HL-60/S4 treated with phorbol 12-myristate 13-acetate at 8.2 ng/mL for 4 days and 3 days (cell line): ENCODE results near the gene PCSK9.

Experiments
- in situ Hi-C: fragments of 300-500 bp; cut with MboI; formaldehyde crosslinking; loops from 2 replicates; pipeline ENCODE4 v1.15.0; 2022; ENCODE audit warnings: low sequenced_read_pairs

PCSK9 gene

DNA sequence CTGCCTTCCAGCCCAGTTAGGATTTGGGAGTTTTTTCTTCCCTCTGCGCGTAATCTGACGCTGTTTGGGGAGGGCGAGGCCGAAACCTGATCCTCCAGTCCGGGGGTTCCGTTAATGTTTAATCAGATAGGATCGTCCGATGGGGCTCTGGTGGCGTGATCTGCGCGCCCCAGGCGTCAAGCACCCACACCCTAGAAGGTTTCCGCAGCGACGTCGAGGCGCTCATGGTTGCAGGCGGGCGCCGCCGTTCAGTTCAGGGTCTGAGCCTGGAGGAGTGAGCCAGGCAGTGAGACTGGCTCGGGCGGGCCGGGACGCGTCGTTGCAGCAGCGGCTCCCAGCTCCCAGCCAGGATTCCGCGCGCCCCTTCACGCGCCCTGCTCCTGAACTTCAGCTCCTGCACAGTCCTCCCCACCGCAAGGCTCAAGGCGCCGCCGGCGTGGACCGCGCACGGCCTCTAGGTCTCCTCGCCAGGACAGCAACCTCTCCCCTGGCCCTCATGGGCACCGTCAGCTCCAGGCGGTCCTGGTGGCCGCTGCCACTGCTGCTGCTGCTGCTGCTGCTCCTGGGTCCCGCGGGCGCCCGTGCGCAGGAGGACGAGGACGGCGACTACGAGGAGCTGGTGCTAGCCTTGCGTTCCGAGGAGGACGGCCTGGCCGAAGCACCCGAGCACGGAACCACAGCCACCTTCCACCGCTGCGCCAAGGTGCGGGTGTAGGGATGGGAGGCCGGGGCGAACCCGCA is at the start of gene PCSK9:
PCSK9 (plus strand) TSS at position 207 of the 741 bp plus-strand sequence; CDS start at position 497, 290 bp downstream.
- in situ Hi-C loops: no loop called here

DNA sequence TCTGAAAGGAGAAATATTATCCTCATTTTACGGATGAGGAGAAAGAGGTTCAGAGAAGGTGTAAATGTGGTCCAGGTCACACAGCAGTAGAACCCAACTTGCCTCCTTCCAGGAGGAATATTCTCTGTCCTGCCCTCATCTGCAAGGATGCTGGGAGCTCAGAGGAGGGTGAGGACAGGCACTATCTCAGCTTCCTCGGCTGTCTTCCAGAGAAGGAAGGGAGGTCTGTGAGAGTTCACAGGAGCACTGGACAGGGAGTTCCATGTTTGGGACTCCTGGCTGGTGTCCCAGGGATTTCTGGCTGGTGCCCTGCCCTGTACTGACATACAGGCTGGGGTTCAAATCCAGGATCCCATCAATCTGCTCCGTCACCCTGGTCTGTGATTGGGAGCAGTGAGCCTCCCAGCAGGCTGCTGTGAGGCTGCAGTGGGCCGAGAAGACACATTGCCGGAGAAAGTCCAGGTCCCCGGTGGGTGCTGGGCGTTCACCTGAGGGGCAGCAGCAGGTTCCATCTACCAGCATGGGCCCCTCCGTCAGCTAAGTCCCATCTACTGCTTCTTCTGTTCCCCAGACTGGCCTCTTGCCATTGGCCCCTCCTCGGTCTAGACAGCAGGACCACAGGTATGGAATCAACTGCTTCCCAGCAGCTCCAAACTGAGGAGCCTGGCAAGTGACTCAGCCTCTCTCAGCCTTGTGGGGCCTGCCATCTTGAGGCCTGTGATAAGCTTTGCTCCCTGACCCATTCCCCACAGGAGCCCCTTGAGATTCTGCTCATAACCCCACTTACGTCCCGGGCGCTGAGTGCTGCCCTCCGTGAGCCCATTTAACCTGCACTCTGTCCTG is 49.2 kb upstream of the PCSK9 start:
- in situ Hi-C loops: no loop called here

DNA sequence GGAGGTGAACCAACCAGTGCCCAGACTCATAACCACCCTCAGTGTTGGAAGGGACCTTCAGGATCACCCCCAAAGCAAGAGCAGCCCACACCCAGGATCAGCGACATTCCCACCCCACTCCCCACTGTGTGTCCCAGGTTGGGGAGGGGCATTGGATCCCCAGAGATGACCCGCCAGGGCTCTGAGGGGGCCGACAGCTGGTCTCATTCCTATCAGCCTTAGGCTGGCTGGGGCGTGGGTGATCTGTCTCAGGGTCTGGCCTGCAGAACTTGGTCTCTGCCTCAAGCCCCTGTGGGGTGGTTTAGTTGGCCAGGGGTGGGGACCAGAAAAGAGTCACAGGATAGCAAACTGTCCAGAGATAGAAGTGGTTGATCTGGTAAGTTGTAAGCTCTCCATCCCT is 48.4 kb upstream of the PCSK9 start:
- in situ Hi-C loops: no loop called here

DNA sequence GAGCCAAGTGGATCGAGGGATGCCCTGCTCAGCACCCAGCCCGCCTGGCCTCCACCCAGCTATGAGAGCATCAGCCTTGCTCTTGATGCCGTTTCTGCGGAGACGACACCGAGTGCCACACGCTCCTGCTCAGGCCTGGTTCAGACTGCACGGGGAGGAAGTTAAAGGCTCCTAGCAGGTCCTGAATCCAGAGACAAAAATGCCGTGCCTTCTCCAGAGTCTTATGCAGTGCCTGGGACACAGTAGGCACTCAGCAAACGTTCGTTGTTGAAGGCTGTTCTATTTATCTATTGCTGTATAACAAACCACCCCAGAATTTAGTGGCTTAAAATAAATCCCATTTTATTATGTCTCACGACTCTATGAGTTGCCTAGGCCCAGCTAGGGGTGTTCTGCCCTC is 47.4 kb upstream of the PCSK9 start:
- in situ Hi-C loops: no loop called here

DNA sequence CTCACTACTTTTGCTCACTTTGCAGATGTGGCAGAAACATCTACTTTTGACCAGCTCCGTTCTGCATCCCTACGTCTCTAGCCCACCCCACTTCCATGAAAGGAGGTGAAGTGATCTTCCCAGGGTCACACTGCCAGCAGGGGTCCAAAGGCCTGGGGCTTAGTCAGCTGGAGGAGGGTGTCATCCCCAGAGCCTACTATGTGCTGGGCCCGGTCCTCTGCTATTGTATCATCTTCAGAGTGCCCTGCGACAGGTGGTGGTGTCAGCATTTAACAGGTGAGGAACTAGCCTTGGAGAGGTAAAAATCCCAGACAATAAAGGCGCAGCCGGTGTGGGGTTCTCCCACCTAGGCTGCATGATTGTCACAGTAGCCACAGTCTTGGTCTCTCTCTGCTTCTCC is 46.2 kb upstream of the PCSK9 start:
- in situ Hi-C loops: no loop called here

DNA sequence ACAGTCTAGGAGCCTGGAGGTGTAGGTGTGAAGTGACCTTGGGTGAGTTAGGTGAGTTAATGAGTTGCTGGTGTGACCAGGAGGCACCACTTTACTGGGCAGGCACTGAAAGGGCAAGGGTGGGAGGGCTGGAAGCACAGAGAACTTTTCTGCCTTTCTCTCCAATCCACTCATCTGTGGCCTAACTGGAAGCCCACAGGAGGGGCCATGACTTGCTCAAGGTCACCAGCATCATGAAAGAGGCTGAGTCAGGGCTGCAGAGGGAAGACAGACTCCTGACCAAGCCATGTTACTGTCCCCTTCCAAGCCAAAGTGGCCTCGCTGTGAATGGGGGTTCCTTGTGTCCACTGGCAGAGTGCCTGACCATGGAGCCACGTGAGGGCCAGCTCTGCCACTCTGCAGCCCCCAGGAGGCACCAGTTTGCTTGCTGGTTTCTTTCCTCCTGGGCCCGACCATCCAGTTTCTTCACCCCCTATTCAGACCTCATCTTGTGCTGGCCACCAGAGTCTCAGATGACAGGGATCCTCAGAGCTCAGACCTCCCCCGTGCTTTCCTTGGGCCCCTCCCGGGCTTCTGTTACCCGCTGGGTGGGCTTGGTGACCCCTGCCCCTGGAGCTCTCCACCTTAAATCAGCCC is 44.9 kb upstream of the PCSK9 start:
- in situ Hi-C loops: no loop called here

DNA sequence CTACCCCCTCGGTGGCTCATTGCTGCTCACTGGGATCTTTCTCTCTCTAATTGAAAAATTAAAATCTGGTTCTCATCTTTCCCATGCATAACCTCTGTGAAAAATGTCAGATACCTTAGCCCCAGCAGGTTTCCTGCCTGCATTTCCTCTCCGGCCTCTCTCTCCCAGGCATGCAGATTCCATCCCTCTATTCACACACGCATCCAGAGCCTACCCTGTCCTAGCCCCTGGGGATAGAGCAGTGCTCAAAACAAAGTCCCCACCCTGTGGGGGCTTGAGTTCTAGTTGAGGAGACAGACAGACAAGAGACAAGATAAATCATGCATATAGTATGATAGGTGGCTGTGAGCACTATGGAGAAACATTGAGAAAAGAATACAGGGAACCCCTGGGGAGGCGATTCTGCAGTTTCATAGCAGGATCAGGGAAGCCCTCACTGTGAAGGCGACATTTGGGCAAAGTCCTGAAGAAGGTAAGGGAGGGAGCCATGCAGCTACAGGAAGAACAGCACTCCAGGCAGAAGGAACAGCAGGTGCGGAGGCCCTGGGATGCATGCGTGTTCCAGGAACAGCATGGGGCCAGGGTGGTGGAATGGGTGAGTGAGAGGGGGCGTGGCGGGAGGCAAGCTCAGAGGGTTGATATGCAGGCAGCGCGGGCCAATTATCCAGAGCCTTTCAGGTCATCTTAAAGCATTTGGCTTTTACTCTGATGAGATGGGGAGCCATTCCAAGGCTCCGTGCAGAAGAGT is 44.2 kb upstream of the PCSK9 start:
- in situ Hi-C loops: loop anchor here (5.0 kb wide), 1 partner anchor 43 kb away; no protein-coding TSS in a partner anchor

DNA sequence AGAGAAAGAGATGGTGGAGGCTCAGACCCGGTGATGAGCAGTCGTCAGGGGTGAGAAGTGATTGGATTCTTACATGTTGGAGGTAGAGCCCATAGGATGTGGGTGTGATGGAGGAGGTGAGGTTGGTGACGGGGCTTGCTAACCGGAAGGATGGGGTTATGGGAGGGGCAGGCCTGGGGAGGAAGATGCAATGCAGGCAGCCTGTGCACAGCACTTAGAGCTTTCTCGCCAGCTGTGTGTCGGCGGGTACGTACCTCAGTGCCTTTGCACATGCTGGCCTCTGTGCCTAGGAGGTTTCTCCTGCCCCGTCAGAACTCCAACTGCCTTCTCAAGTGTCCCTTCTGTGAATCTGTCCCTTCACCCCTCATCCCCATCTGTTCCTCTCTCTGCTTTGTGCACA is 43.5 kb upstream of the PCSK9 start:
- in situ Hi-C loops: loop anchor here (5.0 kb wide), 1 partner anchor 44 kb away; no protein-coding TSS in a partner anchor

DNA sequence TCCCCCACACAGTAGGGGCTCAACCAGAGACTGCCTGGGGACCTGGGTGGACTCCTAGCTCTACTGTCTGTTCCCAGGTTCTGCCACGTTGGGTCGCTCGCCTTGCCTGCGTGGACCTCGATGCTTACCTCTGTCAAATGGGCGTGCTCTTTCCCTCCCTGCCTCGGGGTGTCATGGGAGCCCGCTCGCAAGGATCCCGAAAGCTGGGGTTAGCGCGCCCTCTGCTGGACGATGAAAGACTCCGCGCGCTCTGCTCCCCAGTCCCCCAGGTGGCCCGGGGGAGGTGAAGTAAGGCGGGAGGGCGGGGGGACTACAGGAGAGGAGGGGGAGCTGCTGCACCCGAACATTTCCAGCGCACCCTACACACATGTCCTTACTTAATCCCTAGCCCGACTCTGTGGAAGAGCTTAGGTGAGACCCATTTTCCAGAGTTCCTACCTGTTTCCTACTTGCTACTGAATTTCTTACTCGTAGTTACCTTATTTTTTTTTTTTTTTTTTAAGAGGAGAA is 42.9 kb upstream of the PCSK9 start:
- in situ Hi-C loops: loop anchor here (5.0 kb wide), 1 partner anchor 44 kb away; no protein-coding TSS in a partner anchor

DNA sequence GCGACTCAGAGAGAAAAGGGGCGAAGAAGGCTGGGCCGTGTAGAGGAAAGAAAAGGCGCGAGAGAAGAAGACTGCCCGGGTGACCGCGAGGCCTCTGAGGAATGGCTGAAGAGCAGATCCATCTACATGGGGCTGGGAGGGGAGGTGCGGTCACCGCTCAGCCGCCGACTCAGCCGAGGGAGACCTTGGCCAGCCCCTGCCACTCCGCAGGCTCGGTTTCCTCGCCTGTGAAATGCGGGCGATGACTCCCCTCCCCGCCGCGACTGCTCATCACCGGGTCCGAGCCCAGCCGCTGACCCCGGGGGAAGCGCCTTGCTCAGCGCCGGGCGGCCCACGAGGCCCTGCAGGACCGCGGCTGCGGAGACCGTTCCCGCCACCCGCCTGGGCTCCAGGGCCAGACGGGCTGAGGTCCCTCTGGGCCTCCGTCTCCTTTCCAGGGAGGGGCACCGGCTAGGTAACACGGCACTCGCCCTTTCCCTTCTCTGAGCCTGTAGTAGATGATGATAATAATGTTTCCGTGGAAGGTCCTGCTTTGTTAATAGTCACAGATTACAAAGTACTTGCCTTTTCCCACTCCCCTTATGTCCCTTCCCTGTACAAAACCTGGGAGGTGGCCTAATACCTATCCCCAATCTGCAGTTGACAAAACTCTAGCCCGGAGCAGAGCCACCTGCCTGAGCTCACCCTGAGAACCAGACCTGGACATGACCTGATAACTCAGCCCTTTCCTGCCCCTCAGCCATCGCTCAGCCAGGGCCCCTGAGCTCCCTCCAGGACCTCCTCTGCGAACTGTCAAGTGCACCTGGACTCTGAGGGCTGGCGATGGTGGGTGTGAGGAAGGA is 42.3 kb upstream of the PCSK9 start:
- in situ Hi-C loops: loop anchor here (5.0 kb wide), 1 partner anchor 45 kb away; no protein-coding TSS in a partner anchor

DNA sequence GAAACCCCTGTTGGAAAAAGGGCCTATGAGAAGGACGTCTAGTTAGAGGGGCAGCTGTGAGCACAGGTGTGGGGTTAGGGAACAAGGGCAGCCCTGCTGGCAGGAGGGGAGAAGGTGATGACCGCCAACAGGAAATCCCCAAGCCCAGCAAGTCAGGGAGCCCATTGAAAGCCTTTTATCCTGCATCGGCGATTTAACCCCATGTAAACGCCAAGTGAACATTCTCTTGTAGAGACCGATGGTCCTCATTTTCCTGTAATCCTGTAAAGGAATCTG is 41.7 kb upstream of the PCSK9 start:
- in situ Hi-C loops: loop anchor here (5.0 kb wide), 1 partner anchor 45 kb away; no protein-coding TSS in a partner anchor

DNA sequence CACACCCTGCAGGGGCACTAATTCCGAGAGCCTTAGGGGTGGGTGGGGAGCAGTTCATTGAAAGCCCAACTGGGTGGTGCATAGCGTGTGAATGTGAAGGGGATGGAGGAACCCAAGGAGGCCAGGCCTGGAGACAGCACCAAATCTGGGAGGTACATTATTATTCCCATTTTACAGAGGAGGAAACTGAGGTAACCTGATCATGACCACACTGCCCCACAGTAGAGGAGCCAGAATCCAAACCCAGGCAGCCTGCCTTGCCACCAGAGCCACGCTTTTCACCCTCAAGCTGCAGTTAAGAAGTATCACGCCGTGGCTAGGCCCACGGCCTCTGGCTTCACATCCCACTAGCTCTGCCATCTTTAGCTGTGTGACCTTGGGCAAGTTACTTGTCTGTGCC is 41.2 kb upstream of the PCSK9 start:
- in situ Hi-C loops: loop anchor here (5.0 kb wide), 1 partner anchor 46 kb away; no protein-coding TSS in a partner anchor

DNA sequence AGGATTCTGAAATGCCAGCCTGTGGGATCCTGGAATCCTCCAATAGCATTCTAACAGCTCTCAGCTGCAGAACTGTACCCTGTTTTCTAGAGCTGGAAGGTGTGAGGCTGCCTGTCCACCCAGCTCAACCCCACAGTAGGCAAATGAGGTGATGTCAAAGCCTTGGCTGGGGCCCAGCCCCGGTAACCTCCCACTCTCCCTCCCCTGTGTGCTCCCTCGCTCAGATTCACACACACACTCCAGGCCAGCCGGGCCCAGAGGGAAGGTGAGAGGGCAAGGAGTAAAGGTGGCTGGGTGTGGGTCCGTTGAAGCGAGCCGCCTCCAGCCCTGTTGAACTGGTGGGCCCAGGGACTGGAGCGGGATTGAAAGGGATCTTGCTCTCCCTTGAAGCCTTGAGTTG is 40.7 kb upstream of the PCSK9 start, which contains the start of gene BSND:
BSND (plus strand) TSS at position 257 of the 400 bp plus-strand sequence. CDS start 254 bp downstream, outside the sequence.
- in situ Hi-C loops: loop anchor here (5.0 kb wide), 1 partner anchor 46 kb away; no protein-coding TSS in a partner anchor

DNA sequence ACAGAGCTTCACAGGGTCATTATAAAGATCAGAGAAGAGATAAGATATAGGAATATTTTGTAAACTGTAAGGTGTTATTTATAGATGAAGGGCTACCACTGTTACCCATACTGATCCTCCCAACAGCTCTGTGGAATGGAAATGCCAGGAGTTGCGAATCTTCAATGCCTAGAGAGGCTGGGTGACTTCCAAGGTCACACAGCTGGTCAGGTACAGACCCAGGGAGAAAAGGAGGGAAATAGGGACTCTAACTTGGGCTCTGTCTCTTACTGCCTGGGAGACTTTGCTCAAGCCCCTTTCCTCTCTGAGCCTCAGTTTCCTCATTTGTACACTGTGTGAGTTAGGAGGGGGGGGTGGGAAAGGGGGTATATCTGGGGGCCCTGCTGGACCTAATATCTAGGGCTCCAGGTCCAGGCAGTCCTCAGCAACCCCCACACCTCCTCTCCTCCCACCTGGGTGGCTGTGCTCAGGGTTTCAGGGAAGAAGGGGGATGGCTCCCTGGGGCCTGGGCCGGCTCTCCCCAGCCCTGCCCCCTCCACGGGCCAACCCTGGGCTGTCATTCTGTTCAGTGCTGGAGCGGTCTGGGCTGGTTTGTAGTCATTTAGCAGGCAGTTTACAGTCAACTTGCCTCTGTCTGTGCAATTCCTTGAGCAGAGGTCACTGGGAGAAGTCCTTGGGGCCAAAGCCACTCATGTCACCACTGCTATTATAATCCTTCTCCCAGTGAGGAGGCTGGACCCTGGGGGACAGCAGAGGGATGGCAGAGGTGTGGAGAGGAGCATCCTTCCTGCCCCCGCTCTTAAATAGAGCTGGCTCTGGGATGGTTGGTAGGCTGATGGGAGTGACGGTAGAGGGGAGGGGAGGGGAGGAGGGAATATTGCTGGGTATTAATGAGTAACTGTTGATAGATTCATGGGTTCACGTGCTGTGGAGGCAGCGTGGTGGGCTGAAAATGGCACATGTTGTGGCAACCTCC is 39.0 kb upstream of the PCSK9 start:
- in situ Hi-C loops: no loop called here

DNA sequence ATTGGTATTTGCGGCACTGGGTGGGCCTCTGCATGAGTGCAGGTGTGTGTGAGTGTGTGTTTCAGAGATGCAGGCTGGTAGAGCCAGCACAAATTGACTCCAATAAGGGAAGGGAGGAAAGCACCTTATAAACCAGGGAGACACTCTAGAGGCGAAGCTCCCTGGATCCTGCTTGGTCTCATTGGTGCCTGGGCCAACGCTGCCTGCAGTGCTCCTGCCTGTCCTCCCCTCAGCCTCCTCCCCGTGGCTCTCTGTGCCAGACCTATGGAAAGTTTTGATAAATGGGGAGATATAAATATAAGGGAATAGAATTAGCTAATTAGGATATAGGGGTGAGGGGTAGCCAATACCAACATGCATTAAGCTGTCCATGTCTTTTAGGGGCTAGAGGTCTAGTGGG is 38.0 kb upstream of the PCSK9 start:
- in situ Hi-C loops: no loop called here

DNA sequence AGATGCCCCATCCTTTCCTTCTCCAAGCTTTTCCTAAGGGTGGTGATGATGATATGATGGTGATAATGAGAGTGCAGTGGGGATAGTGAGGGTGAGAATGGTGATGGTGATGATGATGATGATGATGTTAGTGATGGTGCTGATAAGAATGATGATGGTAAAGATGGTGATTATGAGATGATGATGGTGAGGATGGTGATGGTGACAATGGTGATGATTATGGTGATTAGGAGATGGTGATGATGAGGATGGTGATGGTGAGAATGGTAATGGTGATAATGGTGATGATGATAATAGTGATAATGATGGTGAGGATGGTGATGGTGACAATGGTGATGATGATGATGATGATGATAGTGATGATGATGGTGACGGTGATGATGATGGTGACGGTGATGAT is 36.7 kb upstream of the PCSK9 start:
- in situ Hi-C loops: no loop called here

DNA sequence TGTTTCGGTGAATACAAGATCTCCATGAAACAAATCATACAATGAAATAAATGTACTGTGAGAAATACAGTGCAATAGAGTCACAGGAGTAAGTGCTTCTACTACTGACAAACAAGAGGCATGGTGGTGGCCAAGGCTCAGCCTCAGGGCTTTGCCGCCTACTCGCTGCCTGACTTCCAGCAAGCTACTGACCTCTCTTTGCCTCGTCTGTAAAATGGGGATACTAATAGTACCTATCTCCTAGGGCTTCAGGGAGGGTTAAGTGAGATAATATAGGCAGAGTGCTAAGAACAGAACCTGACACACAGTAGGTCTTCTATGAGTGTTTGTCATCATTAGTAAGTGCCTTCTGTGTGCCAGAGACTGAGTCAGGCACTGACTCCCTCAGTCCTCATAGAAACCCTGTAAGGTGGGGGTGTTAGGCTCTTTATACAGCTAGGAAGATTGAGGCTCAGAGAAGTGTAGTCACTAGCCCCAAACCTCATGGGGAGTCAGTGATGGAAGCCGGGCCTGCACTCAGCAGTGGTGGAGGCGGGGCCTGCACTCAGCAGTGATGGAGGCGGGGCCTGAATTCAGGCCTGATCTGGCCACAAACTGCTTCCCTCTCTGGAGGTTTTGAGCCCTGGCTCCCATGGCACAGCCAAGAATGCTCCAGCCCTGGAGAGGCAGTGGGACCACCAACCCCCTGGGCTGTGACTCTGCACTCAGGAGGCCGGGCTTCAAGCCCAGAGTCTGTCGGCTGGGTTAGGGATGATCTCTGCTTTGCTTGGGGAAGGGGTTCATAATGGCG is 33.8 kb upstream of the PCSK9 start:
- in situ Hi-C loops: no loop called here

DNA sequence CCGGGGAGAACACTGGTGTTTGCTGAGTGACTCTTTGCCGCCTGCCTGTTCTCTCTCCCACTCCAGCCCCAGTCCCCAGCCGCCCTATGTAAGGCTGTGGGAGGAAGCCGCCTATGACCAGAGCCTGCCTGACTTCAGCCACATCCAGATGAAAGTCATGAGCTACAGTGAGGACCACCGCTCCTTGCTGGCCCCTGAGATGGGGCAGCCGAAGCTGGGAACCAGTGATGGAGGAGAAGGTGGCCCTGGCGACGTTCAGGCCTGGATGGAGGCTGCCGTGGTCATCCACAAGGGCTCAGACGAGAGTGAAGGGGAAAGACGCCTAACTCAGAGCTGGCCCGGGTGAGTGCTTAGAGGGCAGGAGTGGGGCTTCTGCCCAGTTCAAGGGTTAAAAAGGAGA is 32.4 kb upstream of the PCSK9 start:
- in situ Hi-C loops: no loop called here
